HL-60 (cell line): Measurements from ENCODE around the gene OGDH.

Experiments
- CTCF ChIP-seq: IDR thresholded peaks from one replicate; pipeline ENCODE4 v1.5.1; 2011; ENCODE audit warnings: low read length, control low read depth, inconsistent platforms; ENCODE audit not compliant: insufficient read depth
- GABPA ChIP-seq: IDR thresholded peaks from 2 replicates; pipeline ENCODE4 v1.6.1; 2012; ENCODE audit warnings: low read depth
- POLR2AphosphoS5 ChIP-seq: IDR thresholded peaks from 2 replicates; pipeline ENCODE4 v1.6.1; 2012; ENCODE audit warnings: low read depth
- REST ChIP-seq: IDR thresholded peaks from 2 replicates; pipeline ENCODE4 v1.6.1; 2012; ENCODE audit warnings: low read depth; ENCODE audit not compliant: insufficient replicate concordance

DNA sequence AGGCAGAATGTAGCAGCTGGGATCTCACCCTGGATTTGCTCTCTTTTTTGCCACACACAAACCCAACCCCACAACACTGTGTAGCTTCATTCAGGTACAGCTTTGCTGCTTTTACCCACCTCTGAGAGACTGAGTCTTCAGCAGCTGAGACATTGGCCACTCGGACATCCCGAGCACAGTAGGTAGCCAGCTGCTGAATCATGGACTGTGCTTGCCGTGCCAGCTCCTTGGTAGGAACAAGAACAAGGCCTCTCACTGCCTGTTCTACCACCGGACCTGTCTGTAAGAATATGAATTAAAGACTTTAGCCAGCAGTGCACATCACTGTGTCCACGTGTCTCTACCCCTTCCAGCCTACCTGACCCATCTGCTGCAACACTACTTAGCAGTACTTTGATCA, 33.7 kb upstream of the OGDH start:
- TF ChIP-seq CTCF (no peak), REST (no peak), GABPA (no peak), POLR2AphosphoS5 (no peak)
